ENCODE measurements around the gene IL37. TPM values are rescaled to one million over a fixed set of nuclear protein-coding genes. Genes with fewer than 3 reads are reported as not detected.
"Not testable (repeated sequence)": the region's sequence is repeated elsewhere in the genome, so short reads cannot be mapped to it uniquely, and the experiment has no call there.

IL37 gene
- total and polyA plus RNA-seq, 2 experiments from 2014 or later = not detected

- no peaks in the 10 kb centered on the region for H3K36me3 ChIP-seq
- H3K4me1 ChIP-seq (ENCODE audit: low read depth) = peaks cover 6% of the 10 kb centered on the region
- no peak for DNase-seq (ENCODE audit: low read depth in 1 of 2, low spot score in 1 of 2)
- H3K27ac ChIP-seq = no peak overlapping the region
- no peak overlapping the region for H3K4me3 ChIP-seq
- no peak for TF ChIP-seq CTCF (IDR thresholded peaks at IDR 0.05; ENCODE audit: low read depth, low read length)
- H3K27me3 ChIP-seq = no peaks in the 10 kb centered on the region
- no peaks in the 10 kb centered on the region for H3K9me3 ChIP-seq (ENCODE audit: low read depth)
Observed at GRCh38 chr2:112924360-112924759, 13.4 kb downstream of the IL37 start.

- no peak for DNase-seq (ENCODE audit: low read depth in 1 of 2, low spot score in 1 of 2)
Observed at GRCh38 chr2:112924821-112925220, 13.9 kb downstream of the IL37 start.

GRCh38 chr2:112926707-112927106, 15.7 kb downstream of the IL37 start:
- H3K27ac ChIP-seq = no peak overlapping the region
- H3K27me3 ChIP-seq = no peaks in the 10 kb centered on the region
- TF ChIP-seq CTCF (IDR thresholded peaks at IDR 0.05; ENCODE audit: low read depth, low read length) = no peak
- DNase-seq (ENCODE audit: low read depth in 1 of 2, low spot score in 1 of 2) = no peak
- no peak overlapping the region for H3K4me3 ChIP-seq
- H3K4me1 ChIP-seq (ENCODE audit: low read depth) = peaks cover 6% of the 10 kb centered on the region
- H3K9me3 ChIP-seq (ENCODE audit: low read depth) = no peaks in the 10 kb centered on the region
- H3K36me3 ChIP-seq = no peaks in the 10 kb centered on the region

More at GRCh38 chr2:112924821-112925220, 13.9 kb downstream of the IL37 start:
- no peaks in the 10 kb centered on the region for H3K36me3 ChIP-seq
- H3K27ac ChIP-seq = no peak overlapping the region
- no peaks in the 10 kb centered on the region for H3K9me3 ChIP-seq (ENCODE audit: low read depth)
- peaks cover 6% of the 10 kb centered on the region for H3K4me1 ChIP-seq (ENCODE audit: low read depth)
- H3K27me3 ChIP-seq = no peaks in the 10 kb centered on the region
- no peak for TF ChIP-seq CTCF (IDR thresholded peaks at IDR 0.05; ENCODE audit: low read depth, low read length)
- no peak overlapping the region for H3K4me3 ChIP-seq

GRCh38 chr2:112927745-112928144, 16.8 kb downstream of the IL37 start:
- H3K27ac ChIP-seq = no peak overlapping the region
- no peak for DNase-seq (ENCODE audit: low read depth in 1 of 2, low spot score in 1 of 2)
- no peaks in the 10 kb centered on the region for H3K9me3 ChIP-seq (ENCODE audit: low read depth)
- no peak overlapping the region for H3K4me3 ChIP-seq
- no peaks in the 10 kb centered on the region for H3K27me3 ChIP-seq
- H3K4me1 ChIP-seq (ENCODE audit: low read depth) = peaks cover 6% of the 10 kb centered on the region
- TF ChIP-seq CTCF (IDR thresholded peaks at IDR 0.05; ENCODE audit: low read depth, low read length) = no peak
- no peaks in the 10 kb centered on the region for H3K36me3 ChIP-seq

GRCh38 chr2:112933261-112933660, 22.3 kb downstream of the IL37 start:
- DNase-seq (ENCODE audit: low read depth in 1 of 2, low spot score in 1 of 2) = no peak
- no peak overlapping the region for H3K4me3 ChIP-seq
- H3K36me3 ChIP-seq = no peaks in the 10 kb centered on the region
- no peak overlapping the region for H3K27ac ChIP-seq
- no peaks in the 10 kb centered on the region for H3K9me3 ChIP-seq (ENCODE audit: low read depth)
- no peaks in the 10 kb centered on the region for H3K4me1 ChIP-seq (ENCODE audit: low read depth)
- peaks cover 6% of the 10 kb centered on the region for H3K27me3 ChIP-seq
- no peak for TF ChIP-seq CTCF (IDR thresholded peaks at IDR 0.05; ENCODE audit: low read depth, low read length)

GRCh38 chr2:112934117-112934516, 23.2 kb downstream of the IL37 start:
- not testable (repeated sequence) for H3K27ac ChIP-seq; H3K4me3 ChIP-seq; H3K4me1 ChIP-seq (ENCODE audit: low read depth); H3K36me3 ChIP-seq; DNase-seq (ENCODE audit: low read depth in 1 of 2, low spot score in 1 of 2); H3K9me3 ChIP-seq (ENCODE audit: low read depth)
- H3K27me3 ChIP-seq = peaks cover 11% of the 10 kb centered on the region
